ENCODE data around the gene ARHGAP1.

ARHGAP1 gene

DNA sequence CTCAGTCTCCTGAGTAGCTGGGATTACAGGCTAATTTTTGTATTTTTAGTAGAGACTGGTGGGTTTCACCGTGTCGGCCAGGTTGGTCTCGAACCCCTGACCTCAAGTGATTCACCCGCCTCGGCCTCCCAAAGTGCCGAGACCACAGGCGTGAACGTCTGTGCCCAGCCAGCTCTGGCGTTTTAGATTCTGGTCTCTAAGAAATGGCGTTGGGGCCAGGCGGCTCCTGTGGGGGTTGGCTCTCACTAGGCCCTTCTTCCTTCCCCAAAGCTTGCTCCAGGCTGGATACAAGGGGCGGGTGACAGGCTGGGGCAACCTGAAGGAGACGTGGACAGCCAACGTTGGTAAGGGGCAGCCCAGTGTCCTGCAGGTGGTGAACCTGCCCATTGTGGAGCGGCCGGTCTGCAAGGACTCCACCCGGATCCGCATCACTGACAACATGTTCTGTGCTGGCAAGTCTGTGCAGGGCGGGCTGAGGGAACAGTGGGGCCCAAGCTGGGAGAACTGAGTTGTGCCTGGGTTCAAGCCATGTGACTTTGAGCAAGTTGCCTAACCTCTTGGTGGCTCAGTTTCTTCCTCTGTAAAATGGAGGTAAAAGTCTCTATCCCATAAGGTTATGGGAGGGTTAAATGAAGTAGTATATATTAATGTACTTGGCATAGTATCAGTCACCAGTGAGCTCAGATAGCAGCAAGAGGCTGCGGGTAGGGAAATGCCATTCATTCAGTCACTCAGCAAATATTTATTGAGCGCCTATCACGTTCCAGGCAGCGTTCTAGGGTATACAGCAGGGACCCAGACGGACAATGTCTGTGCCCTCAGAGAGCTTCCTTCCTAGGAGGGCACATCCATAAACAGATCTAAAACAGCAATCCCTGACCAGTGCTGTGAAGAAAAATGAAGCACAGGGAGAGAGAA is 28.9 kb upstream of the ARHGAP1 start:
- no peak for TF ChIP-seq FOXP2 (optimal IDR thresholded peaks at IDR 0.05; ENCODE audit: borderline replicate concordance, extremely low read depth, extremely low read length, insufficient read depth)
- TF ChIP-seq SIN3A (IDR thresholded peaks at IDR 0.05; ENCODE audit: borderline replicate concordance, insufficient read depth, low read length), result no peak
- no peak for TF ChIP-seq POLR2AphosphoS5 (IDR thresholded peaks at IDR 0.05; ENCODE audit: low read depth, low read length)
- TF ChIP-seq TAF1 (IDR thresholded peaks at IDR 0.05; ENCODE audit: borderline replicate concordance, insufficient read depth, low read length), result no peak
- TF ChIP-seq, protein P1, sequence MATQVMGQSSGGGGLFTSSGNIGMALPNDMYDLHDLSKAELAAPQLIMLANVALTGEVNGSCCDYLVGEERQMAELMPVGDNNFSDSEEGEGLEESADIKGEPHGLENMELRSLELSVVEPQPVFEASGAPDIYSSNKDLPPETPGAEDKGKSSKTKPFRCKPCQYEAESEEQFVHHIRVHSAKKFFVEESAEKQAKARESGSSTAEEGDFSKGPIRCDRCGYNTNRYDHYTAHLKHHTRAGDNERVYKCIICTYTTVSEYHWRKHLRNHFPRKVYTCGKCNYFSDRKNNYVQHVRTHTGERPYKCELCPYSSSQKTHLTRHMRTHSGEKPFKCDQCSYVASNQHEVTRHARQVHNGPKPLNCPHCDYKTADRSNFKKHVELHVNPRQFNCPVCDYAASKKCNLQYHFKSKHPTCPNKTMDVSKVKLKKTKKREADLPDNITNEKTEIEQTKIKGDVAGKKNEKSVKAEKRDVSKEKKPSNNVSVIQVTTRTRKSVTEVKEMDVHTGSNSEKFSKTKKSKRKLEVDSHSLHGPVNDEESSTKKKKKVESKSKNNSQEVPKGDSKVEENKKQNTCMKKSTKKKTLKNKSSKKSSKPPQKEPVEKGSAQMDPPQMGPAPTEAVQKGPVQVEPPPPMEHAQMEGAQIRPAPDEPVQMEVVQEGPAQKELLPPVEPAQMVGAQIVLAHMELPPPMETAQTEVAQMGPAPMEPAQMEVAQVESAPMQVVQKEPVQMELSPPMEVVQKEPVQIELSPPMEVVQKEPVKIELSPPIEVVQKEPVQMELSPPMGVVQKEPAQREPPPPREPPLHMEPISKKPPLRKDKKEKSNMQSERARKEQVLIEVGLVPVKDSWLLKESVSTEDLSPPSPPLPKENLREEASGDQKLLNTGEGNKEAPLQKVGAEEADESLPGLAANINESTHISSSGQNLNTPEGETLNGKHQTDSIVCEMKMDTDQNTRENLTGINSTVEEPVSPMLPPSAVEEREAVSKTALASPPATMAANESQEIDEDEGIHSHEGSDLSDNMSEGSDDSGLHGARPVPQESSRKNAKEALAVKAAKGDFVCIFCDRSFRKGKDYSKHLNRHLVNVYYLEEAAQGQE (IDR thresholded peaks at IDR 0.05; ENCODE audit: insufficient read depth in 1 of 2, low read depth in 2 of 2, low read length in 2 of 2), result no peak

DNA sequence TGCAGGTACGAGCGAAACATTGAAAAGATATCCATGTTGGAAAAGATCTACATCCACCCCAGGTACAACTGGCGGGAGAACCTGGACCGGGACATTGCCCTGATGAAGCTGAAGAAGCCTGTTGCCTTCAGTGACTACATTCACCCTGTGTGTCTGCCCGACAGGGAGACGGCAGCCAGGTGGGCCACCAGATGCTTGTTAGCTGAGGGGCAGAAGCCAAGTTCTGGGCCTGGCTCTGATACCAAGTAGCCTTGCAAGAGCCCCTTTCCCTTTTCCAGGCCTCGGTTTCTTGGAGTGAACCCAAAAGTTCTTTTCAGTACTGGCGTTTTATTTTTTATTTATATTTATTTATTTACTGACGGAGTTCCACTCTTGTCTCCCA is 28.2 kb upstream of the ARHGAP1 start:
- TF ChIP-seq SIN3A (IDR thresholded peaks at IDR 0.05; ENCODE audit: borderline replicate concordance, insufficient read depth, low read length), result no peak

DNA sequence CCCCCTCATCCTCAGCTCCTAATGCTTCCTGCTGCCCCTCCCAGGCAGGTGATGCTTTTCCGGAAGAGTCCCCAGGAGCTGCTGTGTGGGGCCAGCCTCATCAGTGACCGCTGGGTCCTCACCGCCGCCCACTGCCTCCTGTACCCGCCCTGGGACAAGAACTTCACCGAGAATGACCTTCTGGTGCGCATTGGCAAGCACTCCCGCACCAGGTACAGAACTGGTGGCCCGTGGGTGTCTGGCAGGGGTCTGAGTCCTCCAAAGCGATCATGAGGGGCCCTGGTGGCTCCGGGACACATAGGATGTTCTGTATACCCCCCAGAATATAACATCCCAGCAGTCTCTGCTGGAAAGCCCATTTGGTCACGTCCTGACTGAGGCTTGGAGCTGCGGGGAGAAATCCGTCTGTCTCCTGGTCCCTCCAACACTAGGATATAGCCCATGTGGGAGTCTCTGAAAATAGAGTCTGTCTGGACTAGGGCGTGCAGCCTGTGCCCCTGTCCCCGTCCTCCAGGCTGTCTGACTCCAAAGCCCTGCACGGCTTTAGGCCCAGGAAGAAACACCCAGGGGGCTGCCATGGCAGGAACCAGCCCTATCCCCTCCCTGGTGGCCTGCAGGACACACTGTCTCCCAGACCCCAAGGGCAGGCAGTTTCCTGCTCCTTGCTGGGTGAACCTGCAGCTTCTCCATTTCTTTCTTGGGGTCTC is 27.7 kb upstream of the ARHGAP1 start:
- TF ChIP-seq, protein P1 (IDR thresholded peaks at IDR 0.05; ENCODE audit: insufficient read depth in 1 of 2, low read depth in 2 of 2, low read length in 2 of 2), result no peak

DNA sequence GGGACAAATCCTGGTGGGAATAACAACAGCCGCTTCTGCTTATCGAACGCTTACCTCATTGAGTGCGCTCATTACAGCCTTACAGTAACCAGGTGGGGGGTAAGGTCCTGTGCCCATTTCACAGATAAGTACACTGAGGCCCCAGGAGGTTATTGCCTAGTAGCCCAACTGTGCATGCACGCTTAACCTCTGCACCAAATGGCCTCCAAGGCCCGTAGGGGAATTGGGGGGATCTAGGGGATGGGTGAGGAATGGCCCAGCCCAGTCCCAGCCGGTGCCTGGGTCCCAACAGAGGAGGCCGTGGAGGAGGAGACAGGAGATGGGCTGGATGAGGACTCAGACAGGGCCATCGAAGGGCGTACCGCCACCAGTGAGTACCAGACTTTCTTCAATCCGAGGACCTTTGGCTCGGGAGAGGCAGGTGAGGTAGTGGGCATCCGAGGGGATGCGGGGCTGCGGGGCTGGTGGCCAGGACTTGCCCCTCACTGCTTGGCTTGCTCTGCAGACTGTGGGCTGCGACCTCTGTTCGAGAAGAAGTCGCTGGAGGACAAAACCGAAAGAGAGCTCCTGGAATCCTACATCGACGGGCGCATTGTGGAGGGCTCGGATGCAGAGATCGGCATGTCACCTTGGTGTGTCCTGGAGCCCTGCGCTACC is 25.9 kb upstream of the ARHGAP1 start:
- TF ChIP-seq FOXP2 (optimal IDR thresholded peaks at IDR 0.05; ENCODE audit: borderline replicate concordance, extremely low read depth, extremely low read length, insufficient read depth) (no peak), SIN3A (IDR thresholded peaks at IDR 0.05; ENCODE audit: borderline replicate concordance, insufficient read depth, low read length) (no peak), POLR2AphosphoS5 (IDR thresholded peaks at IDR 0.05; ENCODE audit: low read depth, low read length) (no peak), TAF1 (IDR thresholded peaks at IDR 0.05; ENCODE audit: borderline replicate concordance, insufficient read depth, low read length) (no peak)
- TF ChIP-seq, protein P1 (IDR thresholded peaks at IDR 0.05; ENCODE audit: insufficient read depth in 1 of 2, low read depth in 2 of 2, low read length in 2 of 2), result no peak

DNA sequence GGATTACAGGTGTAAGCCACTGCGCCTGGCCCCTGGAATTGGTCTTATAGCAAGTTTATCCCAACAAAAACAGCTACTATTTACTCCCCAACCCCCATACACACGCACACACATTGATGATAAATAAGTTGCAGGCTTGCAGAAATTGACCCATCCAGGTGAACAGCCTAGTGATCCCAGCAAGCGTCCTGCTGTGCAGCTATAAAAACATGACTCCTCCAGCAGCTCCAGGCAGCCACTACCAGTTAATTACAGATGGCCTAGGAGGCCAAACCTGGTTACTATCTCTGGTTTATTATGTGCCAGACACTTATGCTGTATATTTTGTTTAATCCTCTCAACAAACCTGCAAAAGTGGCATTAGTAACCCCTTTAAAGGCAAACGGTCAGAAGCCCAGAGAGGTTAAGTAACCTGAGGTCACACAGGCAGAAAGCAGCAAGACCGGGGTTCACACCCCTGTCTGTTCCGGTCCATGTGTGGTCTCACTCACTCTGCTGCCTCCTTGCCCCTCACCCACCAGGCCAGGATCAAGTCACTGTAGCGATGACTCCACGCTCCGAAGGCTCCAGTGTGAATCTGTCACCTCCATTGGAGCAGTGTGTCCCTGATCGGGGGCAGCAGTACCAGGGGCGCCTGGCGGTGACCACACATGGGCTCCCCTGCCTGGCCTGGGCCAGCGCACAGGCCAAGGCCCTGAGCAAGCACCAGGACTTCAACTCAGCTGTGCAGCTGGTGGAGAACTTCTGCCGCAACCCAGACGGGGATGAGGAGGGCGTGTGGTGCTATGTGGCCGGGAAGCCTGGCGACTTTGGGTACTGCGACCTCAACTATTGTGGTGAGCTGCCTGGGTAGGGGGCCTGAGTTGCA is 25.2 kb upstream of the ARHGAP1 start:
- TF ChIP-seq, protein P1 (IDR thresholded peaks at IDR 0.05; ENCODE audit: insufficient read depth in 1 of 2, low read depth in 2 of 2, low read length in 2 of 2), result no peak
- no peak for TF ChIP-seq TAF1 (IDR thresholded peaks at IDR 0.05; ENCODE audit: borderline replicate concordance, insufficient read depth, low read length)
- TF ChIP-seq FOXP2 (optimal IDR thresholded peaks at IDR 0.05; ENCODE audit: borderline replicate concordance, extremely low read depth, extremely low read length, insufficient read depth), result no peak
- no peak for TF ChIP-seq POLR2AphosphoS5 (IDR thresholded peaks at IDR 0.05; ENCODE audit: low read depth, low read length)
- no peak for TF ChIP-seq SIN3A (IDR thresholded peaks at IDR 0.05; ENCODE audit: borderline replicate concordance, insufficient read depth, low read length)
